HTERT RPE-1 (cell line): ENCODE data around the gene LRRN1.
"Not testable (repeated sequence)": the region's sequence is repeated elsewhere in the genome, so short reads cannot be mapped to it uniquely, and the experiment has no call there.

Experiments
- in situ Hi-C: fragments of 300-500 bp; cut with MboI; formaldehyde crosslinking; loops from 4 replicates; pipeline ENCODE4 v1.14.3; 2020; ENCODE audit warnings: low sequenced_read_pairs

LRRN1 gene

GRCh38 chr3:3806856-3807255 is 7.6 kb downstream of the LRRN1 start:
- in situ Hi-C loops, result no loop called here

DNA sequence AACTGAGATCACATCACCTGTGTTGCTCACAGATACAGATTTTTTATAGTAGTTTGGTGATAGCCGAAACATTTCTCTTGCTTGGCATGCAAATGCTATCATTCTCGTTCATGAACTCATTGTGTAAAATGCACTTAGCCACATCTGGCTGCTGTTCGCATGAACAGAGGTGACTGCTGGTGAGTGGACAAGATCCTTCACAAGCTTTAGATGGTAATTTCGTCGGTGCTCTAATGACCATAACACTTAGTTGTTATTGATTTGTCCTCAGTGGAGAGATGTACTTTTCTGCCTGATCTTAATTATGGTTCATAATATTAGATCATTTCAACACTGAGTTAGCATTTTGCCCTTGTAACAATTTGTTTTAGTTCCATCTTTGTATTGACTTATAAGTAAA is 13.8 kb downstream of the LRRN1 start:
- in situ Hi-C loops, result no loop called here

- in situ Hi-C loops, result no loop called here
Observed at GRCh38 chr3:3815206-3815605, 16.0 kb downstream of the LRRN1 start.

DNA sequence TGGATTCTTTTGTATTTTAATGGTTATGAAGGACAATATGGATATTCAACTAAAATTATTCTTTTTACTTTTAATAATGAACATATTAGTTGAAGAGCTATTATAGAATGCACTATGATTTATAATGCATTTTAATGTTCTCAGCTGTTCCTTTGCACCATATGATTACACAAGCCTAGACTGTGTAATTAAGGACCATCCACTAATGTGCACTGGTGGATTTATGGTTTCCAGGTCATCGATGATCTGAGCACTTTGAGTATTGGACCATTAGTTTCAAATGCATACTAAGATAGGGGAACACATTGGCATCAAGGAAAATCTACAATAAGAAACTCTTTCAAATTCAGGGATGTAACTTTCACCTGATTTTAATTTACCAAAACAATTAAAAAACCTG is 16.8 kb downstream of the LRRN1 start:
- in situ Hi-C loops, result no loop called here

DNA sequence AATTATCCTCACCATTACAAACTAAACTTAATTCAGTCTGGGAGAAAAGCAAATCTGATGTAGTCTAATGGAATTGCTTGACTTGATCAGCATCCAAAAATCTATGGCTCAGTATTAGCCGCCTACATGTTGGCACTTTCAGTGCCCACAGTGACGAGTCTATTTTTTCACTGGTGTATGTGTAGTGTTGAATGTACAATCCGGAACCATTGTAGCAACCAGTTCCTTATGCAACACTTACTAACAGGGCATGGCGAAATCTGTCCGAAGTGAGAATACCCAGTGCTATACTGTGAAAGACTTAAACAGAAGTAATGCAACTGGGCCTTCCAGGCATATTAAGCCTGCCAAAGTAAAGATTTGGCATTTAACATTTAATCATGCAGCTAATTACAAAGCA is 18.6 kb downstream of the LRRN1 start:
- in situ Hi-C loops, result no loop called here

DNA sequence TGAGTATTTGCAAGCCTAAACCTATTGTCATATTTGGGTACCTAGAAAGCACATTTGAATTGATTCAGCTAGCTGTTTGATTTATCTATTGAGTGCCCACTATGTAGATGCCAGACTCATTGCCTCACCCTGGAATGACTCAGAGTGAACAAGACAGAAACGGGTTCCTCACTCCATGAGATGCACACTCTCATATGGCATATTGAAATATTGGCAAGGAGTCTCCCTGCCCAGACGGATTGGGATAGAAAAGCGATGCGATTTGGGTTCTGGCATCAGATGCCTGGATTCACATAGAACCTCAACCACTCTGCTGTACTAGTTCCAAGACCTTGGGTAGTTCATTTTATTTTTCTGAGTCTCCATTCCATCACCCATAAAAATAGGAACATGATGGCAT is 22.5 kb downstream of the LRRN1 start:
- in situ Hi-C loops, result no loop called here

DNA sequence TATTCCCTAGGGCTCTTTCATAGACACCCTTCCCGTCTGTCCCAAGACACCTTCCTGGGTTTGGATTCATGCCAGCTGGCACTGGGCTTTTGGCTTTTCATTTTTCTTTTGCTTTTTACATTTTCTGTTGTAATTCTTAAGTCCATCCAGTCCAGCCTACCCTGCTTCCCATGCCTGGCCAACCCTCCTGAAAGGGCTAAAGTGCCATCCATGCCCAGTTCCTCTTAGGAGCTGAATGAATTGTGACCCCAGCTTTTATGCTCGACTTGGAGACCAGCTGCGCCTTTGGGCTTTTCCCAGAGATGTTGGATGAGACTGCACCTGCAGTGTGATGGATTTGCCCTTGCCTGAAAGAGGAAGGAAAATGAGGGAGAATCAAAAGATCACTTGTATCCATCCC is 25.8 kb downstream of the LRRN1 start:
- in situ Hi-C loops, result no loop called here

DNA sequence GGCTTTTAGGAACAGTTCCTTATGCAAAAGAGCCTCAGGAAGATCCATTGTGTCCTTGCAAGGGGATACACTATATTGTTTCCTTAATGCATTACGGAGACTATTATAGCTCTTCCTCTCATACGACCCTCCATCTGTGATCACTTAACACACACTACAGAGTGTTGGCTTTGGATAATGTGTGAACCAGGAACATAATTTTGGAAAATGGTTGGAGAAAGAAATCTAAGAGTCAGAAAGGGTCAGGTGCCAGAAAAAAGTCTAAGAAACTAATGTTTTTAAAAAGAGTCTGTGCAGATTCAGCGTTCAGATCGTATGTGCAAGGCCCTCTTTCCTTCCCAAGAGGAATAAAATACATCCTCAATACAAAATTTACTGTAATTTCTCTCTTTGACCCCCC is 27.3 kb downstream of the LRRN1 start:
- in situ Hi-C loops, result no loop called here

- in situ Hi-C loops, result no loop called here
Observed at GRCh38 chr3:3827111-3827510, 27.9 kb downstream of the LRRN1 start.

- in situ Hi-C loops, result not testable (repeated sequence)
Observed at GRCh38 chr3:3828417-3828816, 29.2 kb downstream of the LRRN1 start.

DNA sequence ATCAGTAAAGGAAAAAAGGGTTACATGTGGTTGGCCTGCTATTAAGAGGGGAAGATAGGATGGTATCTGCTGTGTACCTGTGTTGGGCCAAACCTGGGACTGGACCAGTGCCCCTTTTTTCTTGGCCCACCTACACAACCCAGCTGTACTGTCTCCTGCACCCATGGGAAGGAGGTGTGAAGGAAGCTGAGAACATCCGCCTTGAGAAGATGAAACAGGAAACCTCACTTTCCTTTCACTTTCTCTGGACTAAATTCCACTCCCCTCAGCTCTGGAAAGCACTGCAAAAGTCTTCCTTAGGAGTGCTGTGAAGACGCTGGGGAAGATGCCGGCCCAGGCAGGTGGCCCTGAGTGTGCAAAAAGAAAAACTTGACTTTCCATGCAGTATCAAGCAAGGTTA is 37.6 kb downstream of the LRRN1 start:
- in situ Hi-C loops, result no loop called here

DNA sequence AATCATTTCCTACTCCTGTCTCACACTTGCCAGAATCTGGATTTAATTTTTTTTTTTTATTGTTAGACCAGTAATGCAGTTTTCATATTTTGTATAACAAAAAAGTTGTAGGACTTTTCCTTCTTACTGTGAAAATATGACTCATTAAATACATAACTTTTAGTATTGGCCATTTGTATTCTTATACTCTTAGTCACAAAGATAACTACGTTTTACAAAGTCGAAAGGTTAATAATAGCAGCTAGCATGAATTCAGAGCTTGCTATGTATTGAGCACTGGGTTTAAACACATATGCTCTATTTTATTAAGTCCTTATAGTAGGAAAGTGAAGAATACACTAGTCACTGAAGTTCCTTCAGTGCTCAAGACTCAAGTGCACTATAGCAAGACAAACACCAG is 43.1 kb downstream of the LRRN1 start:
- in situ Hi-C loops, result no loop called here

DNA sequence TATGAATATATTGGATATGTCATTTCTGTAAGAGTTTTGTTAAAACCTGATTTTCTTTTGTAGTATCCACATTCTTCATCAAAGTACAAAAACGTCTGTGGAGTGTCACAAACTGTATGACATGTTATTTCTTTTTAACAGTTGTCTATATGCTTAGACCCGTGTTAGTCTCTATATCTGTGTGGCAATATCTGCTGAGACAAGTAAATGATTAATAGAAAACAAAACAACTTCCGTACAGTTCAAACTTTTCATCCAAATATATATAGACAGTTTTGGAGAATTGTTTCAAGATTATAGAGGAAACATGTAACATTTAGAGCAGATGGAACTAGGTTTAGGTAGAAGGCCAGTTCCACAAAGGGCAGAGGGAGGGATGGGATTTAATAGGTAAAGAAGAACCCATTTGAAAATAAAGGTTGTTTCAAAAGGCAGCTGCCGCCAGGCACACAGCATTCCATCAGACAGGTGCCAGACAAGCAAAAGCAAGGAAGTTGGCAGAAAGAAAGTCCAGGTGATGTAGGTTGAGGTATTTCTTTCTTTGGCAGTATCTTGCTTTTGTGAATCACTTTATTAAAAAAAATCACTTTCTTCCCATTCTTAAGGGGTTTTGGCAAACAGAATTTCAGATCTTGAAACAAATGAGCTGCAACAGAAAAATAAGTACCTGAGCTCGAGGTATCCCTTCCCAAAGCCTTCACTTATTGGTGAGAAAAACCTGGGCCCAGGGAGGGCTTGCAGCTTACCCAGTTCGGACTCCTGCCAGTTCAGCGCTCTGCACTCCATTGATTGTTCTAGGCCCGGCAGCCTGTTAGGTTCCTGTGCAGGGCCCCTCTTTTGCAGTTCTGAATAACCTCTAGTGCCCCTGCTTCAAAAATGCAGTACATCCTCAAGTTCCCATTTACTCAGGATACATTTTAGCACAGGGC is 49.0 kb downstream of the LRRN1 start:
- in situ Hi-C loops, result no loop called here

DNA sequence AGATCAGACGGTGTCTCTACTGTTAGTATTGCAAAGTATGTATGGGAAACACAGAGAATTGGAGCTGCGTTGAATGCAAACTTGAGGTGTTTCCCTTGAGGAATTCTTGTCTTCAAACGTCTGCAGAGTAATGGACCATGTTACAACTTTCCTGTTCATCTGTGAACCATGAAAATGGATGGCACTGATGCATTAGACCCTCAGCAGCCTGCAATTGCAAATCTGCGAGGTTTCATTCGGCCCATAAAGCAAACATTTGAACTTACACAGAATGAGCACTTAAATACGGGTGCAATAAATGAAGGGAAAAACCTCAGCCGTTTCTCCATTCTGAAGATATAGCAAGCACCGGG is 49.7 kb downstream of the LRRN1 start:
- in situ Hi-C loops, result no loop called here

DNA sequence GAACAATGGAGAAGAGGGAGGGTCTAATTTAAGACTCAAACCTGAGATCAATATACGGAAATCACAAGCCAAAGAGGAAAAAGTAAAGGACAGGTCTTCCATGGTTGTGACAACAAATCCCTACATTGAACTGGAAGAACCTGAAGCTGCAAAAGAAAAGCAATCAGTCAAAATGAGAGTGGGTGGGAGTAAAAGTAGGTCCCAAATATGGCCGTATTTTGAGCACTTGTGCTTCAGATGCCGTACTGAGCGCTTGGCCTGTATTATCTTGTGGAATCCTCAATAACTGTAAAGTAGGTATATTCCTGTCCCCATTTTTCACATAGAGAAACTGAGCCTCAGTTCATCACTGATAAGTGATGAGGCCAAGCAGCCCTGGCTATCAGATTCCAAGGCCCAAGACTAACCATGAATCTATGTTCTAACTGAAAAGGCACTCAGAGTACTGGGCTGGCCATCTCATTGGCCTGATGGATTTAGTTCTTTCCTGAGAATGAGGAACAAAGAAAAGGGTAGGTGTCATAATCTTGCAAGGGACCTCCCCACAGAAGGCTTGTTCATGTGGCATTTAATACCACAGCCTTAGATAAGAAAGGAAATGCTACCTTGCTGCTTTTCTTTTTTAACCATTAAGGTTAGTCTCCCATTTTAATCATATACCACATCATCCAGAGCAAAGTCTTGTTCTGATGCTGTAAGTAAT is 52.5 kb downstream of the LRRN1 start:
- in situ Hi-C loops, result no loop called here

DNA sequence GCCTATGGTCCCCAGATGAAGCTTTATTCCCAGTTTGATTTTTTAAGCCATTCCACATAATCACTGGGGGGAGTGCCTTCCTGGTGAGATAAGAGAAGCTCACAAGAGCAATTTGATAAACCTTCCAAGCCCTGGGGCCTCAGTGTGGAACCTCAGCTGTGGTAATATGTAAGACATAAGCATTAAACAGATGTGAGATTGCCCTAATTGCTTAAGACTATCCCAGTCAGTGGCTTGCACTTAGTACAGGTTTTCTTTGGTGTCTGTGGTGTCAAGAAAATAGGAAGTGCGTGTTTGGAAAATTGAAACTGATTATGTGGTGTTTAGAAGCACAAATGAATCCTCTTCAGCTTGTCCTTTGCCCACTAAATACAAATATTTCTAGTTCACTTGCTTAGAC is 54.3 kb downstream of the LRRN1 start:
- in situ Hi-C loops, result no loop called here

- in situ Hi-C loops, result no loop called here
Observed at GRCh38 chr3:3855056-3855455, 55.8 kb downstream of the LRRN1 start.

- in situ Hi-C loops, result no loop called here
Observed at GRCh38 chr3:3860235-3860634, 61.0 kb downstream of the LRRN1 start.

GRCh38 chr3:3862534-3862933 is 63.3 kb downstream of the LRRN1 start:
- in situ Hi-C loops, result no loop called here

DNA sequence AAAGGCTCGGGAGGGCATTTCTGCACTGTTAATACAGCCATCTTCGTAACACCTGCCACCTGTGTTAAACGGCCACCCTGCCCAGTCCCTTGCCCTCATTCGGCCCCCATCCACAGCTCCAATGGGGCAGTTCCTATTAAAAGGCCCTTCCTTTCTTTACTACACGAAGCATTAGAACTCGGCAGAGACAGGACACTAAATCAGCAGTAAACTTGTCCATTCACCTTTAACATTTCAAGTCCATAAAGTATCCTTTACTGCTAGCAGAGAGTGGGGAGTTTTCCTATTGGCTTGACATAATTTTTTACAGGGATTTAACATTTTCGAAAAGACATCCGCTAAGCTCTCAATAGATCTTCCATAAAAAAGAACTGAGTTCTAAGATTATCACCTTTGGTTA is 76.3 kb downstream of the LRRN1 start:
- in situ Hi-C loops, result no loop called here

DNA sequence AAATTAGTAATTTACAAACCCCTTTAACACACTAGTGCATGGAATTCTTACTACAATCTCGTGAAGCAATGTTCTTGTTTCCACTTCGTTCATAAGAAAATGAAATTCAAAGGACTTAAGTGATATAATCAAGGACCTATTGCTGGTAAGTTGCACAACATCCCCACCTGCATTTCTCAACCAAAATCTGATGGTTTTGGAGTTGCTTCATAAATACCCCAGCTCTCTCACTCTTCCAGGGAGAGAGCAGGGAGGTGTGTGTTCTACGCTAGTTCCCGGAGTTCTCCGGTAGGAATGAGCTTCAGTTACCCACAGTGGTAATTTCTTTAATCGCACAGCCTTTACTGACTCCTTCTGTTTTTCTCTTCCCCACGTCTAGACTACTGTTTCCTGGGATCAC is 81.8 kb downstream of the LRRN1 start:
- in situ Hi-C loops, result no loop called here

- in situ Hi-C loops, result not testable (repeated sequence)
Observed at GRCh38 chr3:3887311-3887710, 88.1 kb downstream of the LRRN1 start.
